GM21529 (cell line): Measurements from ENCODE around the gene PFKFB3.
"Not testable (repeated sequence)": the region's sequence is repeated elsewhere in the genome, so short reads cannot be mapped to it uniquely, and the experiment has no call there.

Experiments used
- ATAC-seq: cut with Tn5 transposase; IDR thresholded peaks from one replicate; pipeline ENCODE4 v1.9.1; 2021; ENCODE audit not compliant: unreplicated experiment

Gene PFKFB3

GRCh38 chr10:6269432-6269831 lies 66.7 kb downstream of the PFKFB3 start:
- ATAC-seq: no peak

GRCh38 chr10:6269953-6270867 lies 67.5 kb downstream of the PFKFB3 start:
- peak; percentile 65 for ATAC-seq

GRCh38 chr10:6270951-6271350 lies 68.2 kb downstream of the PFKFB3 start:
- ATAC-seq: no peak

- ATAC-seq: no peak
These were observed 68.9 kb downstream of the PFKFB3 start for GRCh38 chr10:6271663-6272062.

- no peak for ATAC-seq
These were observed 69.4 kb downstream of the PFKFB3 start for GRCh38 chr10:6272126-6272525.

GRCh38 chr10:6273351-6273750 lies 70.6 kb downstream of the PFKFB3 start:
- no peak for ATAC-seq

GRCh38 chr10:6274040-6274439 lies 71.3 kb downstream of the PFKFB3 start:
- ATAC-seq: no peak

- no peak for ATAC-seq
These were observed 71.8 kb downstream of the PFKFB3 start for GRCh38 chr10:6274484-6274883.

- peak; percentile 80 for ATAC-seq
These were observed 72.6 kb downstream of the PFKFB3 start for GRCh38 chr10:6275022-6275997.

- ATAC-seq: no peak
These were observed 73.6 kb downstream of the PFKFB3 start for GRCh38 chr10:6276356-6276755.

GRCh38 chr10:6278519-6279120 lies 75.9 kb downstream of the PFKFB3 start:
- no peak for ATAC-seq

GRCh38 chr10:6279540-6280267 lies 77.0 kb downstream of the PFKFB3 start:
- ATAC-seq: no peak

GRCh38 chr10:6280291-6280690 lies 77.6 kb downstream of the PFKFB3 start:
- no peak for ATAC-seq

GRCh38 chr10:6282454-6282958 lies 79.8 kb downstream of the PFKFB3 start:
- no peak for ATAC-seq

- ATAC-seq: no peak
These were observed 80.9 kb downstream of the PFKFB3 start for GRCh38 chr10:6283655-6284054.

GRCh38 chr10:6290621-6291020 lies 87.9 kb downstream of the PFKFB3 start:
- not testable (repeated sequence) for ATAC-seq

- ATAC-seq: no peak
These were observed 90.0 kb downstream of the PFKFB3 start for GRCh38 chr10:6292741-6293151.

- not testable (repeated sequence) for ATAC-seq
These were observed 93.7 kb downstream of the PFKFB3 start for GRCh38 chr10:6296425-6296824.

GRCh38 chr10:6296828-6297251 lies 94.1 kb downstream of the PFKFB3 start:
- no peak for ATAC-seq

- ATAC-seq: no peak
These were observed 94.8 kb downstream of the PFKFB3 start for GRCh38 chr10:6297522-6297921.
